Purkinje cell (primary cell): ENCODE data around the gene MEIOC. TPM values are rescaled to one million over a fixed set of nuclear protein-coding genes. Genes with fewer than 3 reads are reported as not detected.

Experiments
- polyA plus RNA-seq: library from polyadenylated mRNA; unstranded; fragments of >200 nt; fragmentation: Nextera tagmentation; gene quantifications from 2 replicates; pipeline ENCODE4 v1.2.1, GENCODE V29; 2014

Gene MEIOC
- 0.50 and 2.3 TPM in 2 replicates for polyA plus RNA-seq

DNA sequence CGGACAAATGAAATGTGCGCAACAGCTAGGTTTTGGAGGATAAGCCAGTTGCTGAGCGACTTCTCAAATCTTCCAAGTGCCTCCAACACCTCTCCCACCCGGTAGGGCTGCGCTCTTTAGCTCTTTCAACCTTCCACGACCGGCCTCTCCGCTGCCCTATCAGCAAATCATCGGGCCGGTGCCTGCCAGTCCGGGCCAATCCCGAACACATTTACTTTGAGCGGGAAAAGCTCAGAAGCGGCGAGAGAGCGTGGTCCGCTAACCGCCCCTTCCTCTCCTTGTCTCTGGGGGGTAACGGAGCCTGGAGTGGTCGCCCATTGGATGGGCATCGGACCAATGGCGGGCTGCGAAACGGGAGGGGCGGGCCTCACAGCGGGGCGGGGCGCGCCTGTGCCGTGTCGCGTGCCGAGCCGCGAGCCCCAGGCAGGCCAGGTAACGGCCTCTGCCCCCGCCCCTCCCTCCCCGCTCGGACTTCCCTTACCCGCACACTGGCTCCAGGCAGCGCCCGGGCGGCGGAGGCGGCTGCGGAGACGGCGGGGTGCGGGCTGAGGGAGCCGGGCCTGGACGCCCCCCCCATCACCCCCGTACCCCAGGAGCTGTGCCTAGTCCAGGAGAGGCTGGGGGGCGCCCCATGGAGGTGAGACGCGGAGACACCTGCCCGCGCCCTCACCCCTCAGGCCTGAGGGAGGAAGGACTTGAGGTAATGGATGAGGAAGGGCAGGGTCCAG lies at the start of gene MEIOC:
TSS of gene MEIOC (plus strand) at position 486 of the 728 bp plus-strand sequence. CDS start at position 632, 146 bp downstream.

DNA sequence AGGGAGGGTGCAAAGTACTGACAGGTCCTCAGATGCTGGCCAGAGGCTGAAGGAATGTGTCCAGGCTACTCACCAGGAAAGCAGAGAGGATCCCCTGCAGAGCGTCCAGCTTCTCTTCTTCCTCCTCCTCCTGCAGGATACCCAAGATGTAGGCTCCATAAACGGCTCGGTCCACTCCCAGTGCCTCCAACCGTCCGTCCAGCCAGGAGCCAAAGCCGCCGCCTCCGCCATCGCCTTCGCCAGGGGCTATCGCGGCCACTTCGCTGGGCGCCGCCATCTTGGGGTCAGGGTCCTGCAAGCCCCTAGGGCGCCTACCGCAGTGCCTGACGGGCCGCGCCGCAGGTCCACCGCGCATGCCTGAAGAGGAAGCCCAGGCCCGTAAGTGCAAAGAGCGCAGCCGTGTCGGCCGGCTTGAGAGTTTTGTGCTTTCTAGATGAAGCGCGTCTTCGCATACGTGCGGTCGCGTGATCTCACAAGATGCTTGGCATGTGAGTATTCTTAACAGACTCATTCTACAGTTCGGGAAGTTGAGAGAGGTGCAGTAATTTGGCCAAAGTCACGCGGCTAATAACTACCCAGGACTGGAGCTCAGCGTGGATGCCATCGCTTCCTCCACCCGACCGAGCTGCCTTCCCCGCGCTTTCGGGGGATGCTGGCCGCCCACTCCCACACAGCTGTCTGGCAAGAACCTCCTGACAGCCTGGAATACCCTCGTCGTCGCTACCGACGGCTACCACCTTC lies 33.4 kb downstream of the MEIOC start, which contains the start of gene CCDC43:
TSS of gene CCDC43 (minus strand) at position 300 of the 741 bp plus-strand sequence. CDS start at position 277, 23 bp downstream.

DNA sequence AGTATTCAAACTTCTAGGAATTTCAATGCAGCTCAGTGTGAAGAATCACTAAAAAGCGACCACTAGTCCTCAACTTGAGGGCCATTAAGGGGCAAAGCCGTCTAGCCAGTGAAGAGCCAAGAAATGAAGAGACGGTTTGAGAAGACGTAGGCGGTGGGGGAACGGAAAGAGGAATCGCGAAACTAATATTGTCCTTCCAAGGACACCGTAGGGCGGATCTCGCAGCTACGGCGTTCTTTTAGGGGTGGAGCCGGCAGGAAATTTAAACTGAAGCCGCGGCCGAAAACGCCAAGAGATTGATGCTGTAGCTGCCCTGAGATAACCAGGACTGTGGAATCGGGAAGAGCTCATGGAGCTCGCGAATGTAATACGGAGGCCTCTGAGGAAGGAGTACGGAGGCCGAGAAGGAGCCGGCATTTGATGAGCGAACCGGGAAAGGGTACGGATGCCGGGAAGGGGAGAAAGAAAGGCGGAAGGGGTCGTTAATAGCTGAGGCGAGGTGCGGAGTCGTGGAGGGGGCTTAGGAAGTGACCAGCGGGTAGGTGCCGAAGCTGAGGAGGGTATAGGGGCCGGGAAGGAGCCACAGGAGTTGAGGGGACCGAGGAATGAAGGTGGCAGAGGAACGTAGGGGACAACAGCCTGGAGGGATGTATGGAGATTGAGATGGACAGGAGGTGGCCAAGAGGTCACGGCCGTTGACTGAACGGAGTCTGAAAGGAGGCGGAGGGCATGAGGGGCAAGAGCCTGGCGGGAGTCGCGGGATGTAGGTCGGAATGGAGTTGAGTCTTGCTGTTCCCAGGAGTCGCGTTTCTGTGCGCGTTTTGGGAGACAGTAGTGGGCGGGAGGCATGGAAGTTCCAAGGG lies 52.4 kb downstream of the MEIOC start, which contains the start of gene DBF4B:
TSS of gene DBF4B (plus strand) at position 265 of the 863 bp plus-strand sequence. CDS start at position 421, 156 bp downstream.

Other genes starting within 250 kb of the MEIOC start
- 20.3 and 23.5 TPM in 2 replicates for gene GPATCH8, start 153.1 kb upstream of the MEIOC start, polyA plus RNA-seq
- not detected in 2 replicates for gene FZD2, start 99.0 kb upstream of the MEIOC start, polyA plus RNA-seq
- 30.8 and 37.3 TPM in 2 replicates for gene CCDC43, start 33.3 kb downstream of the MEIOC start, polyA plus RNA-seq
- 1.3 TPM in 1 of 2 replicates, not detected in the other for gene DBF4B, start 52.2 kb downstream of the MEIOC start, polyA plus RNA-seq
- gene ADAM11, start 102.5 kb downstream of the MEIOC start, polyA plus RNA-seq, result 1.5 TPM in 1 of 2 replicates, not detected in the other
- gene GJC1, start 173.8 kb downstream of the MEIOC start, polyA plus RNA-seq, result 0.67 and 1.5 TPM in 2 replicates
- gene HIGD1B, start 191.4 kb downstream of the MEIOC start, polyA plus RNA-seq, result 6.8 and 14.2 TPM in 2 replicates
- gene EFTUD2, start 243.0 kb downstream of the MEIOC start, polyA plus RNA-seq, result 40.3 and 51.8 TPM in 2 replicates